HG02981 (cell line): ENCODE measurements around the gene C17orf75.
"Not testable (repeated sequence)": the region's sequence is repeated elsewhere in the genome, so short reads cannot be mapped to it uniquely, and the experiment has no call there.

Experiments
- ATAC-seq: cut with Tn5 transposase; IDR thresholded peaks from one replicate; pipeline ENCODE4 v1.9.1; 2021; ENCODE audit warnings: mild to moderate bottlenecking, moderate library complexity; ENCODE audit not compliant: unreplicated experiment

Gene C17orf75

DNA sequence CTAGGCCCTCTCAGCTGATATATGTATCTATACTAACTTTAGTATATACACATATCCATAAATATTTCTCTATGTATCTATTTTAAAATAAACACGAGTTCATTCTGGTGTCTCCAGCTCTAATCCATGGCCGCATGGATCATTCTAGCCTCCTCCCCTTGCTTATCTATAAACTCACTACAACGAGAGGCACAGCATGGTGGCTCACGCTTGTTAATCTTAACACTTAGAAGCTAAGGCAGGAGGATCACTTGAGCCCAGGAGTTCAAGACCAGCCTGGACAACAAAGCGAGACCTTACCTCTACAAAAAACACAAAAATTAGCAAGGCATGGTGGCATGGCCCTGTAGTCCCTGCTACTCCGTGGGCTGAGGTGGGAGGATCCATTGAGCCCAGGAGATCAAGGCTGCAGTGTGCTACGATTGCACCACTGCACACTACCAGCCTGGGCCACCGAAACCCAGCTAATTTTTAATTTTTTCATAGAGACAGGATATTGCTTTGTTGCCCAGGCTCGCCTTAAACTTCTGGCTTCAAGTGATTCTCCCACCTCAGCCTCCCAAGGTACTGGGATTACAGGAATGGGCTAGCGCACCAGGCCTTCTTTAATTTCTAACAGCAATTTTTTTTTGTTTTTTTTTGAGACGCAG is 4.1 kb upstream of the C17orf75 start:
- ATAC-seq: no peak

DNA sequence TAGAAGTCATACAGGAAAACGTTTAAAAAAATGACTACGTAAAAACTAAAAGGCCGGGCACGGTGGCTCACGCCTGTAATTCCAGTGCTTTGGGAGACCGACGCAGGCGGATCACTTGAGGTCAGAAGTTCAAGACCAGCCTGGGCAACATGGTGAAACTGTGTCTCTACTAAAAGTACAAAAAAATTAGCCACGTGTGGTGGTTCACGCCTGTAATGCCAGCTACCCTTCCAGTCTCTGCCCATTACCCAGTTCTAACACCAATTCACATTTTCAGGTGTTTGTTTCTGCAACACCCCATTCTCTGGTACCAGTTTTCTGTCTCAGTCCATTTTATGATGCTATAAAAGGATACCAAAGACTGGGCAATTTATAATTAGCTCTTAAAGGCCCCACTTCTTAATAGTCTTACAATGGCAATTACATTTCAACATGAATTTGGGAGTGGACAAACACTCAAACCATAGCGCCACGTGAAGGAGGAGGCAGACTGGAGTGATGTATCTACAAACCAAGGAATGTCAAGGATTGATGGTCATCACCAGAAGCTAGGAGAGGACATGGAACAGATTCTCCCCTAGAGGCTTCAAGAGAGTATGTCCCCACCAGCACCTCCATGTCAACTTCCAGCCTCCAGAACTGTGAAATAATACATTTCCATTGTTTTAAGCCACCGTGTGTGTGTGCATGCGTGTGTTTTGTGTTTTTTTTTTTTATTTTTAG is 791 bp upstream of the C17orf75 start:
- no peak for ATAC-seq

DNA sequence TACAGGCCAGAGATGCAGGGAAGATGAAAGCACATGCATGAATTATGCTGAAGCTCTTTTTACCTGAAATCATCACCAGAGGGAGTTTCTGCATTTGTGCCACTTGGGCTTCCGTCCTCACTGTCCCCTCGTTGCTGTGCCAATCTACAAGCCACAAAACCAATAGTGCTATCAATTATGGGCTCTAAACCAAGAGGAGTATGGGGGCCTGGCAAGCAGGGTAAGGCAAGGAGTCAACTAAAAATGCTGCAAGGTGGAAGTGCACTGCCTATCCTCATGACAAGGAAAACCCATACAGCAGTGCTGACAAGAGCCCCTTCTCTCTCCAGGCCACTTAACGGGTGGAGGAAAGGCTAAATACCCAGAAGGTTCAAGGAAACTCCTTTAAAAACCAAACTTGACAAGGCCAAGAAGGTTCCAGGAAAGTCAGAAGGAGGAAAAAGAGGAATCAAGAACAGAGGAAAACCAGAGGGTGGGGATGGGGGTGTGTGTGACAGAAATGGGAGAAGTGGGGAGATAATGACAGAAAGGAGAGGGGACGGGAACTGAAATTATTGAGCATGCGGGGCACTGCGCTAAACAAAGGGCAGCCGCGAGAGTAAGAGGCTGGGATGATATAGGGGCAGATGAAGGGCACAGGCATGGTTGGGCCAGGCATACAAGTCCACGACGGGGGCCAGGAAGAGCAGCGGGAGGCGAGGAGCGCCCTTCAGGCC is 674 bp downstream of the C17orf75 start:
- ATAC-seq: no peak

DNA sequence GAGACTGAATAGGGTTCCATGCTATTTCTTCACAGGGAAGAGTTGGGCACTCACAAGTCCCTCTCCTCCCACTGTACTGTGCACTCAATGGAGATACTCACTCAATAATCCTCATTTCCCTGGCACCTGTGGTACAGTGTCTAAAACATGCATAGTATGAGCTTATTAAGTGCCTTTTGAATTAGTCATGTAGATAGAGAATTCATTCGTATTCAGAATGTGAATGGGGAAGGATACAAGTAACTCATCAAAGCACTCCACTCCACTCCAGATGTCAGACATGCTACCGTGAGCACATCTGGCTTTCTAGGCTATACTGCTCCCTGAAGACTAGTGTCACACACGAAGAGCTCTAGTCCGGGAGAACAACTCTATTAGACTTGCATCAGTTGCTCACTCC is 6.3 kb downstream of the C17orf75 start:
- no peak for ATAC-seq

DNA sequence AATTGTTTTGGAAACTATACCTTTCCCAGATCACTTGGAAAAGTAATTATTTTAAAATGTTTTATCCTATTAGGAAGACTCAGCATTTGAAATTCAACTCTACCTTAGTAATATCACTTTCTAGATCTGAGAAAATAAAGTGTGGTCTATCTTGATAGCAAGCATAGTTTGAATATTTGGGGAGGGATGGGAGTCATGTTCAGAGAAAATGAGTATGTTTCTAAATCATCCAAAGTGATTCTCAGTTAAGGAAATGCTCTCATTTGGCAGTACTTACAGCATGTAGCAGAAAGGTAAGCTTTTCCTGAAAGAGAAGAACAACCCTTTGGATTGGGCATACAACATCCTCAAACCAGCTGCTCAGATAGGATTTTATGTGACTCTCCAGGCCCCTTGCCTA is 6.9 kb downstream of the C17orf75 start:
- no peak for ATAC-seq

DNA sequence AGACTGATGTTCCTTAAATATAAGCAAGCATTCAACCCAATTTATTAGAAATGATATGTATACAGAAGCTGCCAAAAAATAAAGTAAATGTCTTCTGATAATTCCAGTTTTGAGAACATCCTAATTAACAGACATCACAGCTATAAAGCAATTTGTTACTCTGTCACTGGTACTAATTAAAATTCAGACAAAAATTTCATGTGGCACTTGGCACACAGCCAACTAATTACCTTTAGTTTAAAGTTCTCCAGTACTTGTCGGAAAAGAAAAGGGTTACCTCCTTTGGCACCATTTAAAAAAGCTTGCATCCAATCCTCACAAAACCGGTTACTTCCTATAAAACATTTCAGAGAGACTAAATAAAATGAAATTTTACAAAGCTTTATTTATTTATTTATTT is 8.8 kb downstream of the C17orf75 start:
- ATAC-seq: no peak

DNA sequence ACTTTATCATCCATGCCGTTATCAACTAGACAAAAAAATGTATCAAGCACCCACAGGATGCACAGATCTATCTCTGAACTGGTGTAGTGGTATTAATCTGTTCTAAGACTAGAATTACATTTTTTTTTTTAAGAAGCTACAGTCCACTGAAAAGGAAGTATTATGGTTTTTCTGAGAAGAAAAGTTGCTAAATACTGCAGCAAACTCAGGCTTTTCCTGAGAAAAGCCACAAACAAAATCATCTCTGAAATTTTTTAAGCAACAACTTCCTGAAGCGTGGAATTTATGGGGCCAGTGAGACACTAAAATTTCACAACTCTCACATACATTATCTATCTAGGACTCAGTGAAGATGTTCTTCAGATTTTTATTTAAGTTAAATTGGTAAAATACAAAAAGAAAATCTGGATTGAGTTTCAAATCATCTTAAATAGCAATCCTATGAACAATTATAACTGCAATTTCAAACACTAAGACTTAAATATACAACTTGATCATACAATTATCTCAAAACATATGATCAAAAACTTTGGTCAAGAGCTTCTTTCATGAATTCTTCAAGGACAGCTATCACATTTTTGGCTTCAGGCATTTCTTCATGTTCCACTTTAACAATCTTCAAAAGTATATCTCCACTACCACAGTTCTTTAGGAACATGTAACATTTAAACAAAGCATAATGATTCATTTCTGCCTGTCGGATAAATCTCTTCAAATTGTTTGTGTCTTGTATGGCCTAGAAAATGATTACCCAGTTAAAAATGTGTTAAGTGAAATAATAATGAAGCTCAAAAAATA is 10.5 kb downstream of the C17orf75 start:
- no peak for ATAC-seq

DNA sequence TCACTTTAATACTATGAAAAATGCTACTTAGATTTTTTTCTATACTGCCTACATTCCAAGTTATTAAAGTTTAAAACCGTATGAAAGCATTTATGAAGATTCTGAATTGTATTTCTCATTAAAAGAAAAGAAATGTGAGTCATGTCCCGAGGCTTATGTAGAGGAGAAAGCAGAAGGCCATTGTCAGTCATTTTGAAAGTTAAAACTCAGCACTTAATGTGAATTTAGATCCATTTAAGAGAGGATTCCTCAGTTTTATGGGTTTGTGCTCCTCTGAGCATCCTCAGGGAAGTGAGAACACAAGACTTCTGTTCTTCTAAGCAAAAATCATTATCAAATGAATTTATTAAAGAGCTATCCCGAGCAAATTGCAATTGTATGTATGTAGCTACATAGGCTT is 11.8 kb downstream of the C17orf75 start:
- no peak for ATAC-seq

DNA sequence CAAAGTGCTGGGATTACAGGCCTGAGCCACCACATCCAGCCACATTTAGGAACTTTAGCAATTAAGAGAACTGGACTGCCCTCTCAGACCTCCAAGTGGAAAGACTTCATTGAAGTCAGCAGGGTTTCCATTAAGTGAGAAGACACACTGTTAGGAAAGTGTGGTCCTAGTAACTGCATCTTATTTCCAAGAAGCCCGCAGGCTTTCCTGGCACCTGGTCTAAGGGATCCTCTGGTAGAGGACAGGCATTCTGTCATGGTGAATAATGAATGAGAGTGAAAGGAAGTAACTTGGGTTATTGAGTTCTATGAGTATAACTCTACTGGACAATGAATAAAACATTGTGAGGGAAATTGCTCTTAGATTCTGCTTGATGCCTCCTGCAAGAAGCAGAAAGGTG is 14.1 kb downstream of the C17orf75 start:
- no peak for ATAC-seq

DNA sequence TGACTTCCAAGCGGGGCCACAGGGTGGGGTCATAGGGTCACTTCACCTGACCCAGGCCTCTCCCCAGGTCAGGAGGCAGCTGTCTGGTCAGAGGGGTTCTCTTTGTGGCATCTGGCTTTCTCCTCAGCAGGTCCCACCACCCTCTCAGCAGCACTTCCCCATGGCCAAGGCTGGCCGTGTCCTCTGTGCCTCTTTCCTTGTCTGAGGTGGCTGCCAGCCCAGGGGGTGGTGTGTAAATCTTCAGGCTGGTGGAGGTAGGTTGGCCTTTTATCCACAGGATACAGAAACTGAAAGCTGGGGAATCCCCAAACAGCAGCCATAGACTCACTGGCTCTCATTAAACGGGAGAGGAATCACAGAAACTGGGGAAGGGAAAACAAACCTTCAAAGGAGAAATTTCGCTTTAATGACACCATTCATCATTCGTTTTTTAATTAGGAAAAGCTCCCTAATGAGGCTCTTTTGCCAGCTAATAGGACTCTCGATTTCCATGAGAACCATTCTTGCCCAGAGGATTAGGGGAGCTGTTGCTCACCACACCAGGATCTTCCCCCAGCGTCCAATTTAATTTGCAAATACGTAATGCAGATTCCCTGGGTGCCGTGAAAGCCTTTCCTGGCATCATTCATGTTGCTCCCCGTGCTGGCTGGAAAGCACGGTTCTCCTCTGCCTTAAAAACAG is 18.0 kb downstream of the C17orf75 start:
- no peak for ATAC-seq

DNA sequence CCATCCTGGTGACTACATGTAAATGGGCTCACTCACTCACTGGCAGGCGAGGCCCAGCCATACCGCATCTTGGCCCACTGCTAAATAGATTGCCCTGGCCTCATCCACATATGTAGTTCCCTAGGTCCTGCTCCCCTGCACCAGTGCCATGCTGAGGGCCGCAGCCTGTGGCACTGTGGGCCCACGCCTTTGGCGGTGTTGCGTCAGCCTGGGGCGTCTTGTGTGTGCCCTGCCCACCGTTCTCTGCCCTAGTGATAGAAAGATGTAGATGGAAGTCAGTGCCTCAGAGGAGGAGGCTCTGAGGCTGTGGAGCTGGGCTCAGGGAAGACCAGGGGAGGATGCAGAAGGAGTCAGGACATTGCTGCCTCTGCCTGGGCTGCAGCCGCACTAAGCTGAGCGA is 18.9 kb downstream of the C17orf75 start:
- ATAC-seq: no peak

DNA sequence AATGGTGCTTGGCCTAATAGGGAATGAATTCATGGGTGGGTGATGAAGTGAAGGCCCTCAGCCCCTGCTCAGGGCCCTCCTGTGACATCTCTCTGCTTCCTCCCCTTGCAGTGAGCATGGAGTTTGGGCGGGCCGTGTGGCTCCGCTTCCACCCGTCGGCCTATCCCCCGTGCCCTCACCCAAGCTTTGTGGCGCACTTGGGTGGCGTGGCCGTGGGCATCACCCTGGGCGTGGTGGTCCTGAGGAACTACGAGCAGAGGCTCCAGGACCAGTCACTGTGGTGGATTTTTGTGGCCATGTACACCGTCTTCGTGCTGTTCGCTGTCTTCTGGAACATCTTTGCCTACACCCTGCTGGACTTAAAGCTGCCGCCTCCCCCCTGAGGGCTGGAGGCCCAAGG is 21.1 kb downstream of the C17orf75 start:
- ATAC-seq: no peak

DNA sequence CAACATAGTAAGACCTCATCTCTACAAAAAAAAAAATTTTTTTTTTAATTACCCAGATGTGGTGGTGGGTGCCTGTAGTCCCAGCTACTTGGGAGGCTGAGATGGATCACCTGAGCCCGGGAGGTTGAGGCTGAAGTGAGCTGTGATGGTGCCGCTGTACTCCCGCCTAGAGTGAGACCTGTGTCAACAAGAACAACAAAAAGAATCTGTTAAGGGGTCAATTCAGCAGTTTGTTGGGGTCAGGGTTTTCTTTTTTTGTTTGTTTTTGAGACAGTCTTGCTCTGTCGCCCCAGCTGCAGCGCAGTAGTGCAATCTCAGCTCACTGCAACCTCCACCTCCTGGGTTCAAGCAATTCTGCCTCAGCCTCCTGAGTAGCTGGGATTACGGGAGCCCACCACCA is 21.9 kb downstream of the C17orf75 start:
- not testable (repeated sequence) for ATAC-seq

DNA sequence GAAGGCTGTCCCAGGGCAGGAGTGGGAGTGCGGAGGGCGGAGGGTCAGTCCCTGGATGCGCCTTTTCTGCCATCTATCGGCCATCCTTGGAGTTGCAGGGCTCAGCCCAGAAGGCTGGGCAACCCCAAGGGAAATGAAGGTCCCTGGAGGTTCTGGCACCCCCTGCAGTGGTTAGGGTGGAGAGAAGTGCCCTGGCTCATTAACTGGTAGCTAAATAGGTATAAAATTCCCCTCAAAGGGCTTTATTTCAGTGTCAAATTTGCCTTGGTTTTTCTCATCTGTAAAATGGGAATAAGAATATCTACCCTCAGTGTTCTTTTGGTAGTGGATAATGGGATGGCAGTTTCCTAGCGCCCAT is 22.4 kb downstream of the C17orf75 start:
- ATAC-seq: no peak

DNA sequence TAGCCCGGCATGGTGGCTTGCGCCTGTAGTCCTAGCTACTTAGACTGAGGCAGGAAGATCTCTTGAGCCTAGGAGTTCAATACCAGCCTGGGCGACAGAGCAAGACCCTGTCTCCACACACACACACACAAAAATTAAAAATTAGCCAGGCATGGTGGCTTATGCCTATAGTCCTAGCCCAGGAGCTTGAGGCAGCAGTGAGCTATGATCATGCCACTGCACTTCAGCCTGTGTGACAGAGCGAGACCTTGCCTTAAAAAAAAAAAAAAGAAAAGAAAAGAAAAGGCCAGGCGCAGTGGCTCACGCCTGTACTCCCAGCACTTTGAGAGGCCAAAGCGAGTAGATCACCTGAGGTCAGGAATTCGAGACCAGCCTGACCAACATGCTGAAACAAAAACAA is 23.9 kb downstream of the C17orf75 start:
- no peak for ATAC-seq

DNA sequence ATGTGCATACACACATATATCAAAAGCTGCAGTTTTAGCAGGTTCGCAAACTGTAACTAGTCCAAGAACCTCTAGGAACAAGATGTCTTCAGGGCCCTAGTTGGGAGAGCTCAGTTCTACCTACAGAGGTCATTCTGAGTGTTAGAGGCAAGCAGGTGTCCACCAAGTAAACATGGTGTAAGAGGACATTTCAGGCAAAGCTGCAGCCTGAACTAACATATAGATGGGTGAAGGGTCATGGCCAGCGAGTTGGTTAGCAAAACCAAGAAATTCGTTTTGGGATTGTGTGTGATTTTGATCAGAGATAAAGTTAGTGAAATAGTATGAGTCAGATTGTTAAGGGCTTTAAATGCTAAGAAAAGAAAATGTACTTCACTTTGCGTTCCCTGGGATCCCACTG is 24.6 kb downstream of the C17orf75 start:
- ATAC-seq: no peak

DNA sequence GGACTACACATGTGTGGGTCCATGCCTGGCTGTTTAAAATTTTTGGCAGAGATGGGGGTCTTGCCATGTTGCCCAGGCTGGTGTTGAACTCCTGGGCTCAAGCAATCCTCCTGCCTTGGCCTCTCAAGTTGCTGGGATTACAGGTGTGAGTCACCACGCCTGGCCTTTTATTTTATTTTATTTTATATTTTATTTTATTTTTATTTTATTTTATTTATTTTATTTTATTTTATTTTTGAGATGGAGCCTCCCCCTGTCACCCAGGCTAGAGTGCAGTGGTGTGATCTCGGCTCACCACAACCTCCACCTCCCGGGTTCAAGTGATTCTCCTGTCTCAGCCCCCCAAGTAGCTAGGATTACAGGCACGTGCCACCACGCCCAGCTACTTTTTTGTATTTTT is 25.3 kb downstream of the C17orf75 start:
- ATAC-seq: not testable (repeated sequence)

DNA sequence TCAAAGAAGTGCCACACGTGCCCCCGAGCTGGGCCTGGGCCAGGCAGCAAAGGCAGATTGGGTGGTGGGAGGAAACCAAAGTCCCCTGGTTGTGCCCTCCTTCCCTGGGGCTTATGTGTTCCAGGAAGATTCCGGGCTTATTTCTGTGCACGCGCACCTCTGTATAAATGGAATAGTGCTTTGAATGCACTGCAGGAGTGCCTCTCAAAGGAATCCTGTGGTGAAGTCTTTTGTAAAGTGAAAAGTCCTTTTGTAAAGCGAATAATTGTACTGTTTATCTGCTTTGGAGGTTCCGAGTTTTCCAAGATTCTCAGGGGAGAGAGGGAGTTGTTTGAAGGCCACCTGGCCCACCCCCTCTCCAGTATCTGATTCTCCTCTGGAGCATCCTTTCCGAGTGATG is 26.8 kb downstream of the C17orf75 start:
- no peak for ATAC-seq

DNA sequence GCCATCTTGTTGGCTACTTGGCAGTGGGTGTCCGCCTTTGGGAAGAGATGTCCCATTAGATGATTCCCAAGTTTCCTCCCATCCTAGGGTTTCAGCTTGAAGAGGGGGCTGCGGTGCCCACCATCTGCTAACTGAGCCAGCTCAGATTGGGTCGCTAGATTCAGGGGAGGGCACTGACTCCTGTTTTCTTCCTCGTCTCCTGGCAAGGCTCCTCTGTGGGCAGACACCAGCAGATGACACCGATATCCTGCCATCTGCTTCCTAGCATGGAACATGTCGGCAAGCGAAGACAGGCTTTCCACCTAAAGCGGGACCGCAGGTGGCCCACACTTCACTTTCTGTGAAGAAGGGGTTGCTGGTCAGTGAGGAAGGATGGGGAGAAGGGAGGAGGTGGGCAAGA is 27.3 kb downstream of the C17orf75 start:
- ATAC-seq: no peak

DNA sequence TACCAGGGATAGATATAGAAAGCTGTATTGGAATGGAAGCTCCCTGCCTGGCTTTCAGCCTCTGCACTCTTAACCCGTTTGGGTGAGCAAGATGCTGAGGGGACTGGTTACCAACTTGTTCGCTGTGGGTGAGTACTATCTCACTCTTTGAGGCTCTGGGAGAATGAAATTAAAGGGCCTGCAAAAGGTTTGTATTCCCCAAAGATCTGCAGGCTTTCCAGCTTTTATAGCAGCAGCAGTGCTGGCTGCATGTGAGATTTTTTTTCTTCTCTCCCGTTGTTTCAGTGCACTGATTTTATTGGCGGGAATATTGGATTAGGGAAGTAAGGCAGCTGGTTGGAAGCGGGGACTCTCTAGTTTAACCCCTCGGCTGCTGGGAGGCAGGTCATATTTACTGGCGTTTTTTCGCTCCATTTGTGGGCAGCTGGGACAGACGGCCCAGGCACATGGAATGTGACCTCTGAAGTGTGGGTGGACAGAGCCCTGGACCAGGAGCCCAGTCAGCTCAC is 30.9 kb downstream of the C17orf75 start:
- no peak for ATAC-seq

DNA sequence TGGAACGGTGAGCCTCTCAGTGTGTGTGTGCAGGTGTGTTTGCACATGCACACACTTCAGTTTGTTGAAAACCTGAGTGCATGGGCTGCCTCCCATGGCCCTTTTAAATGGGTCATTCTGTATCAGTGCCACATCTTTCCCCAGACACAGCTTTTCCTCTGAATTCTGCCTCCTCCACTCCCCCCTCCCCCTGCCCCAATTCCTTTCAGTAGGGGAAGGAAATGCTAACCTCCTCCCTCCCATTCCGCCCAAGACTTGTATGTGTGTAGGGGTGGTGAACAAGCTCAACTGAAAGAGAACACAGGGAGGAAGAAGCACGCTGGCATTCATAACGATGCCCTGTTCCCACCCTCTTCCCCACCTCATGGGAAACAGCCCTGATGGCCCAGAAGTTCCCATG is 34.3 kb downstream of the C17orf75 start:
- no peak for ATAC-seq
